GM12878 (cell line): Measurements from ENCODE around the gene SPRY4. TPM values are rescaled to one million over a fixed set of nuclear protein-coding genes. Genes with fewer than 3 reads are reported as not detected.

Source experiments
- ATAC-seq: fragments of 200-7000 bp; cut with Tn5 transposase; 3 replicates; pipeline ENCODE4 v1.9.1; 2020; ENCODE audit warnings: mild to moderate bottlenecking, moderate library complexity
- BruUV-seq: library from RNA; stranded (reverse); fragments of 400-500 nt; replicated peaks from 2 replicates; lab custom pipeline; 2021; lab: Mats Ljungman, UMichigan
- CTCF ChIA-PET: fragments of 300-600 bp; sonication (Branson Sonifier 250); formaldehyde crosslinking; extraction: SDS; loops from one replicate; lab custom pipeline; 2021; ENCODE audit warnings: inconsistent platforms; lab: Yijun Ruan, JAX
- POLR2A ChIA-PET: fragments of 350-600 bp; formaldehyde crosslinking; extraction: SDS; loops from one replicate; lab custom pipeline; 2021; ENCODE audit warnings: inconsistent platforms; lab: Charles Lee
- RAD21 ChIA-PET: fragments of 300-600 bp; sonication (Branson Sonifier 250); formaldehyde crosslinking; loops from one replicate; lab custom pipeline; 2023; ENCODE audit warnings: antibody characterized with exemption; ENCODE audit not compliant: unreplicated experiment; lab: Charles Lee
- SMC1A ChIA-PET: fragments of 300-600 bp; sonication (Branson Sonifier 250); formaldehyde crosslinking; loops from one replicate; lab custom pipeline; 2023; ENCODE audit not compliant: unreplicated experiment, uncharacterized antibody; lab: Charles Lee
- DNase-seq: peaks from one replicate; pipeline ENCODE4 v3.0.0-alpha.2; 2011; ENCODE audit warnings: low read depth, low spot score
- FAIRE-seq: peaks from 3 replicates; lab custom pipeline; 2011; peaks lifted over from hg19 to GRCh38; lab: Jason Lieb, UNC
- H2AFZ ChIP-seq: 2 replicates; pipeline ENCODE4 v1.6.0; 2011; ENCODE audit warnings: low read depth, low read length, control low read depth; ENCODE audit not compliant: control insufficient read depth
- H3K27ac ChIP-seq: 2 replicates; pipeline ENCODE4 v1.5.1; 2011; ENCODE audit warnings: control low read depth; ENCODE audit not compliant: control insufficient read depth, insufficient read depth
- H3K27me3 ChIP-seq, 2 experiments: replicated peaks in 1 of 2; 2 replicates each; pipeline versions ENCODE4 v1.6.0 to v1.6.1; 2011; ENCODE audit warnings: low read length in 1 of 2; ENCODE audit not compliant: control insufficient read depth in 2 of 2, insufficient read depth in 2 of 2
- H3K36me3 ChIP-seq, 2 experiments: 2 replicates each; pipeline ENCODE4 v1.5.1; 2011; ENCODE audit warnings: low read length in 1 of 2; ENCODE audit not compliant: control insufficient read depth in 2 of 2, insufficient read depth in 2 of 2
- H3K4me1 ChIP-seq: 2 replicates; pipeline ENCODE4 v1.6.1; 2011; ENCODE audit warnings: mild to moderate bottlenecking, low read length, moderate library complexity, mixed read lengths; ENCODE audit not compliant: control insufficient read depth, insufficient read depth
- H3K4me2 ChIP-seq: 2 replicates; pipeline ENCODE4 v1.6.0; 2011; ENCODE audit warnings: control low read depth; ENCODE audit not compliant: control insufficient read depth, insufficient read depth
- H3K4me3 ChIP-seq: fragments of 200-600 bp; sonication (generic); 2 replicates; pipeline ENCODE4 v1.5.1; 2016
- H3K79me2 ChIP-seq: 2 replicates; pipeline ENCODE4 v1.6.0; 2011; ENCODE audit warnings: low read length; ENCODE audit not compliant: control insufficient read depth, insufficient read depth
- H3K9ac ChIP-seq: 2 replicates; pipeline ENCODE4 v1.8.0; 2011; ENCODE audit warnings: low read length, control low read depth, mixed read lengths; ENCODE audit not compliant: control insufficient read depth, insufficient read depth
- H3K9me3 ChIP-seq: replicated peaks from 3 replicates; pipeline ENCODE4 v1.5.1; 2011; ENCODE audit warnings: mild to moderate bottlenecking, low read length; ENCODE audit not compliant: control insufficient read depth, insufficient read depth
- H4K20me1 ChIP-seq: 2 replicates; pipeline ENCODE4 v1.6.0; 2011; ENCODE audit not compliant: control insufficient read depth, insufficient read depth
- EZH2 ChIP-seq: IDR thresholded peaks from 2 replicates; pipeline ENCODE4 v1.6.1; 2012; ENCODE audit warnings: low read depth, mild to moderate bottlenecking, control low read depth, inconsistent platforms, low read length, borderline replicate concordance; ENCODE audit not compliant: control insufficient read depth
- MXI1 ChIP-seq: fragments of 150-350 bp; IDR thresholded peaks from 2 replicates; pipeline ENCODE4 v1.6.1; 2011; ENCODE audit warnings: low read depth, mild to moderate bottlenecking, inconsistent platforms, low read length, improper control_type of control experiment
- WRNIP1 ChIP-seq: IDR thresholded peaks from 2 replicates; pipeline ENCODE4 v1.6.1; 2011; ENCODE audit warnings: low read depth, low read length, improper control_type of control experiment, borderline replicate concordance
- WGBS: methylation state at CpG from one replicate; pipeline ENCODE4 v1.1.6; 2016; ENCODE audit warnings: low lambda C conversion rate; ENCODE audit not compliant: insufficient replicate concordance, insufficient coverage; ENCODE audit errors: missing lambda C conversion rate; 5-methylcytosine and 5-hydroxymethylcytosine counted together
- in situ Hi-C: fragments of 300-500 bp; cut with MboI; formaldehyde crosslinking; loops from 9 replicates; pipeline ENCODE4 v1.14.3; 2018; ENCODE audit warnings: mixed read lengths
- intact Hi-C: fragments of 100-400 bp; cut with micrococcal nuclease; formaldehyde crosslinking; loops from one replicate; pipeline ENCODE4 v1.14.2; 2022; ENCODE audit not compliant: unreplicated experiment
- polyA plus RNA-seq, 11 experiments: library from polyadenylated mRNA; depleted of rRNA in 4 of 11; unstranded in 6 of 11; stranded (reverse) in 5 of 11; fragments of >200 nt; fragmentation: Nextera tagmentation in 4 of 11; fragmentation: Illumina TruSeq in 1 of 11; extraction: Ambion mirVana in 4 of 11; extraction: Trizol in 1 of 11; gene quantifications; 1 replicate in 1 of 11; 2 replicates in 10 of 11; pipeline versions ENCODE4 v1.2.1 to v1.2.3, GENCODE V29; 2011 to 2016; ENCODE audit warnings: inconsistent platforms in 2 of 11, missing spikeins in 2 of 11, low read depth in 1 of 11
- total RNA-seq, 4 experiments: library from RNA; depleted of rRNA in 3 of 4; stranded (reverse); fragments of >200 nt in 3 of 4; fragmentation: Illumina TruSeq in 1 of 4; extraction: Trizol in 1 of 4; gene quantifications; 2 replicates each; pipeline versions ENCODE4 v1.2.1 to v1.2.3, GENCODE V29; 2013 to 2021

The SPRY4 gene
- total and polyA plus RNA-seq, 10 of the 15 experiments (the other 5 are each of a cell fraction or from before 2014, with no cell fraction given): 0.04 to 1.4 (median 0.18) TPM; not detected in 1

- TF ChIP-seq EZH2: no peak
- TF ChIP-seq, all 136 proteins: peak for 0
Observed at GRCh38 chr5:142296914-142297417, 27.9 kb downstream of the SPRY4 start (continued).

GRCh38 chr5:142295960-142296860, 28.6 kb downstream of the SPRY4 start:
- ChIA-PET SMC1A (interaction anchor here (0.6 to 1.8 kb wide), 3 partner anchors 8 to 858 kb away, joined by 3 to 7 read pairs (median 7); no protein-coding TSS in a partner anchor), RAD21 (no interaction called here), POLR2A (interaction anchor here (0.6 kb wide), 2 partner anchors 11 to 26 kb away, joined by 3 to 4 read pairs; no protein-coding TSS in a partner anchor), CTCF (interaction anchor here (0.6 kb wide), 1 partner anchor 126 kb away, joined by 3 read pairs; no protein-coding TSS in a partner anchor)
- no peaks in the 10 kb centered on the region for H3K27me3 ChIP-seq
- in situ Hi-C loops (no loop called here), intact Hi-C loops (no loop called here)
- FAIRE-seq: no peak
- ATAC-seq: no peak
- H3K36me3 ChIP-seq: no peaks in the 10 kb centered on the region
- H3K9ac ChIP-seq: no peak overlapping the region
- no TSS peak for BruUV-seq
- no peak overlapping the region for H2AFZ ChIP-seq
- H3K79me2 ChIP-seq: no peaks in the 10 kb centered on the region
- no peaks in the 10 kb centered on the region for H4K20me1 ChIP-seq
- H3K4me2 ChIP-seq: no peak overlapping the region
- no peak for DNase-seq
- WGBS: 44% methylated on average over 8 of the region's 8 CpGs
- no peak overlapping the region for H3K27ac ChIP-seq
- H3K9me3 ChIP-seq: no peaks in the 10 kb centered on the region
- TF ChIP-seq WRNIP1: no peak
- TF ChIP-seq MXI1: no peak
- no peak overlapping the region for H3K4me3 ChIP-seq
- H3K4me1 ChIP-seq: no peaks in the 10 kb centered on the region
